HG03175 (cell line): ENCODE data around the gene RNF133.

Source experiments
- ATAC-seq: cut with Tn5 transposase; IDR thresholded peaks from one replicate; pipeline ENCODE4 v1.9.1; 2021; ENCODE audit warnings: mild to moderate bottlenecking, moderate library complexity; ENCODE audit not compliant: unreplicated experiment

RNF133 gene, protein sequence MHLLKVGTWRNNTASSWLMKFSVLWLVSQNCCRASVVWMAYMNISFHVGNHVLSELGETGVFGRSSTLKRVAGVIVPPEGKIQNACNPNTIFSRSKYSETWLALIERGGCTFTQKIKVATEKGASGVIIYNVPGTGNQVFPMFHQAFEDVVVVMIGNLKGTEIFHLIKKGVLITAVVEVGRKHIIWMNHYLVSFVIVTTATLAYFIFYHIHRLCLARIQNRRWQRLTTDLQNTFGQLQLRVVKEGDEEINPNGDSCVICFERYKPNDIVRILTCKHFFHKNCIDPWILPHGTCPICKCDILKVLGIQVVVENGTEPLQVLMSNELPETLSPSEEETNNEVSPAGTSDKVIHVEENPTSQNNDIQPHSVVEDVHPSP

GRCh38 chr7:122699017-122699416 lies at the start of gene RNF133:
Gene RNF133 (minus strand): TSS chr7:122699117. CDS start chr7:122698918, 199 bp downstream.
- no peak for ATAC-seq

DNA sequence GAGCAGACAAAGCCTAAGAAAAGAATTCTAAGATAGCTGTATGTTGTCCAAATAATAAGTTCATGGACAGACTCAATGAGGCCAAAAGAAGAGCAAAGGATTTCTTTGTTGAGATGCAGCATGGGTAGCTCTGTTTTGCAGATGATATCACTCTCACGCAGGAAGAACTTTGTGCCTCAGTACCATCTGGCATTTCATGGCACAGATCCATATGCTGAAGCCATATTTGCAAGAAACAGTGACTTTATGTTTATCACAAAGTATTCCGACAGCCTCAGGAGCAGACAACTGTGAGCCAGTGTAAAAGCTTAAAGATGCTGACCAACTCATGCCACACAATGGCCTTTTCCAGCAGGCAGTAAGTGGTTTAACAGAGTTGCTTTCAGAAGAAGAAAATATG lies 49.3 kb upstream of the RNF133 start:
- no peak for ATAC-seq

GRCh38 chr7:122746948-122747347 lies 48.0 kb upstream of the RNF133 start:
- no peak for ATAC-seq

- ATAC-seq = no peak
Measured at GRCh38 chr7:122743211-122743610, 44.3 kb upstream of the RNF133 start.

DNA sequence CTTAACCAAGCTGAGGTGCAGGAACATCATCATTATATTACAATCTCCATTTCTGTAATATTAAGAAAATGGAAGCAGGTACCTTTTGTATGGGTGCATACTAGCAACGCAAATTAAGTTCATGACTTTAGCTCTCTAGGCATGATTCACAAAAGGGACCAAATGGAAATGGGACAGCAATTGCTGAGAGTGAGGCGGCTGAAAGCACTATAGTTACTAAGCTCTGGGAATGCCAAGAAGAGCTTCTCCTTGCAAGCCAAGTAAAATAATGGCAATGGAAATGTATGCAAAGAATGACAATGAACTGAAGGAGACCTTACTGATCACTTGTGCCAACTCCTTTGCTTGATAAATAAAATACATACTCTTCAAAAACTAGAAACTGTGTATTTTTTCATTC lies 40.0 kb upstream of the RNF133 start:
- ATAC-seq = no peak

GRCh38 chr7:122736183-122736582 lies 37.3 kb upstream of the RNF133 start:
- no peak for ATAC-seq

GRCh38 chr7:122727759-122728158 lies 28.8 kb upstream of the RNF133 start:
- ATAC-seq = no peak

DNA sequence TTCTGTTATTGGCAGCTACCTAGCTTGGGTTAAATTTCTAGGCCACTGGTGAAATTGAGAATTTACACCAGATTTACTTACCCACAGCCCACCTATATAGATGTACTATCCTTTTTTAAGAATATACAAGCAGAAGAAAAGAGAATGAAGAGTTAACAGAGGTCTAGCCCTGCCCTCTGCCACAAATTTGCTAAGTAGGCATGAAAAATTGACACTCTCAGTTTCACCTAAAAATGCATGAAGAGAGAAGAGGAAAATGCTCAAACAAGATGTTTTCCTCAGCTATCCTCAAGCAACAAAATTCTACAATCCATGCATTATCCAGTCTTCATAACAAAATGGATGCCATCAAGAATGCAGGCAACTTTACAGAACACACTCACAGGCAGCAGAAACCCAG lies 28.4 kb upstream of the RNF133 start:
- no peak for ATAC-seq

DNA sequence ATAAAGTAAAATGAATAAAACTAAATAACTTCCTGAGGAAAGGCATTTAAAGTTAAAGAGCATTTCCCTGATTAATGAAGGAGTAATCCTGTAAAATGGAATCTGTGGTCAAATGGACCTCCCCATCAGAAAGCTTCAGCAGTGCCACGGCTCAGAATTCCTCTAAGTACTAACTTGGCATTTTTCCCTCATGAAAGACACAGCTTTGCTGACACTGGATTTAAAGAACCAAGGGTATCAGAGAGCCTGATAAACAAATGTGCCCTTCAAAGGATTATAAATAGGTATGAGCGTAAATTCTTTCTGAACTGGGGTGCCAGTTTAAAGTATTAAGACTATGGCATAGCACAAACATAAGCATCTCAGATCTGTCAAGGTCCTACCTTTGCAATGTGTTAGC lies 28.0 kb upstream of the RNF133 start:
- ATAC-seq = no peak

DNA sequence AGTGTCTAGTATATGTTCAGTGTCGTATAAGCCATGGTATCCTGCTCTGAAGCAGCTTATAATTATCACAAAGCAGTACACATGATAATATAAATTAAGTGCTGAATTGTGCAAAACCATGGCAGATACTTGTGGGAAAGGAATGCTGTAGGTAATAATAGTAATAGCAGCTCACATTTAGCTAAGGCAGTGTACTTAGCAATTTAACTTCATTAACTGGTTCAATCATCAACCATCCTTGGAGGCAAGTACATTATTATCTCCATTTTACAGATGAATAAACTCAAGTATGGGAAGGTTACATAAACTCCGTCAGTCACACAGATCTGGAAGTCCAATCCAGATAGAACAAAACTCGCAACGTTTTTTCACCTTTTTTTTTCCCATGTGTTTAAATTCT lies 25.4 kb upstream of the RNF133 start:
- ATAC-seq = no peak

DNA sequence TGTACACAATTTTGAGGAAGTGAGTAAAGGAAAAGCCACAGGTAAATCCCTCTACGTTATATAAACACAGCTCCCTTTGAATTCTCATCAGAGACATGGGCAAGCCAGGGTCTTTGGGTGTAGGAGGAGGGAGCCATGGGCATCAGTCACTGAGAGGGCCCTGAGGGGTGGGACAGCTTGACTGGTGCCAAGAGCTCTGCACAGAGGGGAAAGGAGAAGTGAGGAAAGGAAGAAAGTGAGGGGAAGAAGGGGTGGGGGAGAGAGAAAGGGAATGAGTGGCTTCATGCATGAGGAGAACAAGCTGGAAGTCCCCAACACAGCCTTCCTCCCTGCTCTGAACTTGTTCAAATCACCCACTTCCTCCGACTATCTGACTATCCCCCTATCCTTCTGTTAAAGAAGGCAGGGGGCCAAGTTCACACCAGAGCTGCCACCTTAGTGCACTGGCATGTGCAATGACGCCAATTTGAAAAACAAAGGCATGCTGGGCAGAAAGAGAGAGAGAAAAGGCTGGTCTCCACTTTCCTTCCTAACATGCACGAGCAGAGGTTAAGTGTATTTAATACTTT lies 20.2 kb upstream of the RNF133 start:
- no peak for ATAC-seq

- ATAC-seq = no peak
Measured at GRCh38 chr7:122717356-122718089, 18.6 kb upstream of the RNF133 start.

DNA sequence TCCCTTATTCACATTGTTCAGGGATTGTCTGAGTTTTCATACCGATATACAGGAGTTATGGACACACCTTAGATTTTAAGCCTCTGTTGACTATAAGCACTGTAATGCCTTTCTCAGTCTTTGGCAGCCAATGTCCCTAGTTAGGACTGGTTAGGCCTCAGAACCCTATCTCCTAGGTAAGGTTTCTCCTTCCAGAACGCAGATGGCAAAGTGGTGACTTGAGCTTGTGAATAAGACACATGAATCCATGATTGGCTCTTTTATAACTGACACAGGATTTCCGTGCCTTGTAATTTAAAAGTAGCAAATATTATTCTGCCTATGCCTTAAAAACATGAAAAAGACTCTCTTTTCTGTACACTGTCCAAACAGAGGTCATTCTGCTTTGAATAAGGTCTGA lies 16.3 kb upstream of the RNF133 start:
- ATAC-seq = no peak

DNA sequence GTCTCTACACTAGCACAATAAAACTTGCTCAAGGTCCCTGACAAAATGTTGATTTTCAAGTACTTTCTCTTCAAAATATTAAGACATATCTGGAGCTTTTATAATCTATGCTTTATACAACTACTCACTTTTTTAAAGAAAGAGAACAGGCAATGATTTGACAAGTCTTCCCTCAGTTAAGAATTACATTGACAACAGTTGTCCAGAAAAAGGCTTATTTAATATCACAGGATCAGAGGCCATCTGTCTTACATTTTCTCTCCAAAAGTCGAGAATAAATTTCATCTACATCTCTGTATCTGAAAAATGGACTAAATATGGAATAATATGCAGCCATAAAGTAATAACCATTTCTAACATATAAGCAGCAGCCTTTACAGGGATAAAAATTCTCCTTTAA lies 12.0 kb upstream of the RNF133 start:
- ATAC-seq = no peak

GRCh38 chr7:122709930-122710646 lies 11.2 kb upstream of the RNF133 start:
- ATAC-seq = no peak

DNA sequence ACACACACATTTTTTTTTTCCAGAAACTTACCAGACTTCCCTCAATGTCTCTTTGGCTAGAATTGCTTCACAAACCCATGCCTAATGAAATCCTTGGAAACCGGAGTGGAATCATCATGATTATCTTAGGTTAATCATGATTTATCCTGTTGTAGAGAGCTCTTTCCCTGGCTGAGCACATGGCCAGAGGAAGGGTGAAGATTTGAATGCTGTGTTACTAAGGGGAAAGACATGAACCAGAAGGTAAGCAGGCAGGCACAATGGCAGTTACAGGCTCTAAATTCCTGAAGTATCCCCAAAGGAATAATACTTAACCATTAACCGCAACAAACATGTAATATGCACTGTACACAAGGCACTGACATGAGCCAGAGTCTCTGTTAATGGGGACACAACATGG lies 7.9 kb upstream of the RNF133 start:
- ATAC-seq = no peak

DNA sequence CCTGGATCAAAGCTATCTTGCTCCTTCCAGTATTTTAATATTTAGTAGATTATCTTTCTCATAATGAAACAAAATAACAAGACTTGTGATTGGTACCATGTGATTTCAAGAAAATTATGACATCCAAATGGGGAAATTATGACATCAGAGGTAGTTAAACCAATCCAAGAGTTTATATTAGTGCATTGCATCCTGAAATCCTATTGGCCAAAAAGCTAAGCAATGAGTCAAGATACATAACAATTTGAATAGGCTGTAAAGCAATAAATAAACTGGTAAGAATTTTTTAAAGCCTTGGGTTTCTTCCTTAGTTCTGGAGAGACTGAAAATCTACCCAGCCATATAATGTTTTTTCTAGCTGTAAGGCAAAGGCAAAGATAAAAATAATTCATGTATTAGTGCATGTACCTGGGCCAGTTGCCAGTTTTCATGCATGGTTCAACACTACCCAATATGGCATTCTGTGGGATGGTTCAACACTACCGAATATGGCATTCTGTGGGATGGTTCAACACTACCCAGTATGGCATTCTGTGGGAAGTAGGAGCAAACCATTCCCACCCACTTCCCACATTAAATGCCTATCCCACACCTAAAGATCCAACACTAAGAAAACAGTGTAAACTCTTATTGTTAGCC lies 4.1 kb upstream of the RNF133 start, which contains the start of gene RNF148:
Gene RNF148, minus strand, starts transcription at position 51 of the 639 bp plus-strand sequence. CDS start 172 bp downstream, outside the sequence.
- ATAC-seq = no peak

DNA sequence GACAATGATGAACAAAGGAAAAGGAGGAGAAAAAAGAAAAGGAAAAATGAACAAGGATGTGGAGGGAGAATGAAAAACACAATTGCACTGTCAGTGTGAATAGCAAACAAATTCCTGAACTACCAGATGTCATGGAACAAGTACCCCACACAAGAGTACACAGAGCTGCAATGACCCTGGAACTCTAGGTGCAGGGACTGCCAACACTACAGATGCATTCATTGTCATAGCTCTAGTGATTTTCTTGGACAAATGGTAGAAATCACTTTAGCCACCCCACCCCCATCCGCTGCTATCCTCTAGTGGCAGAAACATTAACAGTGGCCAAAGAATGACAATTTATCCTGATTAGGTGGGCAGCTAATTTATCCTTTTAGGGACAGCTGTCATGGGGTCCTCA lies 3.1 kb downstream of the RNF133 start:
- ATAC-seq = no peak

GRCh38 chr7:122694697-122695096 lies 4.2 kb downstream of the RNF133 start:
- ATAC-seq = no peak

- ATAC-seq = no peak
Measured at GRCh38 chr7:122692769-122693309, 6.1 kb downstream of the RNF133 start.
